ENCODE data around the gene COL9A2.
A peak's percentile ranks its signal among the peaks of the same experiment; 100 is the strongest.

The COL9A2 gene

DNA sequence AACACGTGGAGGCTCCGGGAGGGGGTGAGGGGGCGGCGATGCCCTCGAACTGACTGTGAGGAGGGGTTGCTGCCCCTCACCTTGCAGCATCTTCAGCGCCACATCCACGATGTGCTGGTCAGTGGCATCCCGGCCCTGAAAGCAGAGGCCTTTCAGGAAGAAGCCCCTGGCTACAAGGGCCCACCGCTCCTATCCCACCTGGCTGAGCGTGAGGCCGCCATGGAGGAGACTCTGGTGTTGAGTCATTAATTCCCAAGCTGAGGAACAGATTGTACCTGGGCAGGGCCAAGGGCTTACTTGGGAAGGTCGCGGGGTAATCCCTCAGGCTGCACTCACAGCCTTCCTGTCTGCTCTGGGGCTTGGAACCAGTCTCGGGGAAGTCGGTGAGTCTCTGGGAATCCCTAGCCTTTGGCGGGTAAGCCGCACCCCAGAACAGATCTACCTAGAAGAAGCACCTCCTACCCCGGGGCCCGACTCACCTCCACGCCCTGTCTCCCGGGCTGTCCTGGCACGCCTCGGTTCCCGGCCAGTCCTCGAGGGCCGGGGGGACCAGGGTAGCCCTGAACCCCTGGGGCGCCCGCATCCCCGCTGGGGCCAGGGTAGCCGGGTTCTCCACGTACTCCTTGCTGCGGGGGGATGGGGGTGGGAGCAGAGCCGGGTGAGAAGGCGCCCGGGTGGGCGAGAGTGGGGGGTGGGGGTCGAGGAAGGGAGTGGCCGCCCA, 13.9 kb downstream of the COL9A2 start:
- DNase-seq (ENCODE audit: low spot score) = no peak

DNA sequence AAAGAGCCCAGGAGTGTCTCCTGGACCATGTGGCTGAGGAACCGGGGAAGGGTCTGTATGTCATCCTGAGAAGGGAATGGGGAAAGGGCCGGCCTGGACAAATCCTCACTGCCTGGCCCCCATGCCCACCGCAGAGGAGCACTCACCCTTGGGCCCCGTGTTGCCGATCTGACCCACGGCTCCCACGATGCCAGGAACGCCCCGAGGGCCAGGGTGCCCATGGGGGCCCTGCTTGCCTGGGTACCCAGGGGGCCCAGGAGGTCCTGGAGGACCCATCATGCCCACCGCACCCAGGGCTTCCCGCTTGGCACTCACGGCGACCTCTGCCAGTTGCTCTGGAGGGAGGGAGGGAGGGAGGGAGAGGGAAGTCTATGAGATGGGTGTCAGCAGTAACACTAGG, 14.6 kb downstream of the COL9A2 start:
- DNase-seq (ENCODE audit: low spot score) = no peak

- no peak for DNase-seq (ENCODE audit: low spot score)
Measured at GRCh38 chr1:40301541-40302299, 15.4 kb downstream of the COL9A2 start.

DNA sequence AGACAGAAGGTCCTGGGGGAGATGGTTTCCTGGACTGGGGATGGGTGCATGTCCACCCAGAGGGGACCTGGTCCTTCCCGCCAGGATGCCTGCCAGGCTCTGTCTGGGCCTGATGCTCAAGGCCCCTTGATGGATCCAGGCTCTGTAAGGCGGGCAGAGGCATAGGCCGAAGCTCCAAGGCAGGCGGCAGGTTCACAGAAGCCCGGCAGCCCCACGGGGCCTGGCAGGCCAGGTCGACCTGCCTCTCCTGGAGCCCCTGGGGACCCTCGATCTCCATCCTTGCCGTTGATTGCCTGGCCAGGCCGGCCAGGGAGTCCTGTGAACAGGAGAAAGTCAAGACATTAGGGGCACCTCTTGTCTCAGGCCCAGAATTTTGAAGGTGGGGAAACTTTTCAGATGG, 16.0 kb downstream of the COL9A2 start:
- no peak for DNase-seq (ENCODE audit: low spot score)

DNA sequence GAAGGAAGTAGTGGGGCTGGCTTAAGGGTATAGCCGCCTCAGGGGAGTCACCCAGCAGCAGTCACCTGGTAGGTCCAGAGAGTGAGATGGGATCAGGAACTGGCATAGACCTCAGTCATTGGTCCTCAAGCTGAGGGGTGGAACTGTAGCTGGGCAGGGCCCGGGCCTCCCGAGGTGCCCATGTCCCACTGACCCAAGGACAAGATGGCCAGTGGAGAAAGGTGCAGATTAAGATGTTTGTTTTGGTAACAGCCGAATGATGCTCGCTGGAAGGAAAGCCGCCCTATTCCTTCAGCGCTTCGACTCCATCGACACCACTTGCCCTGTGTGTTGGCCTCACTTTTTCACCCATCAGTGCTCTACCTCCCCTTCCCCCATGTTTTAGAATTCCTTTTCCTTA, 16.4 kb downstream of the COL9A2 start:
- DNase-seq (ENCODE audit: low spot score) = no peak

DNA sequence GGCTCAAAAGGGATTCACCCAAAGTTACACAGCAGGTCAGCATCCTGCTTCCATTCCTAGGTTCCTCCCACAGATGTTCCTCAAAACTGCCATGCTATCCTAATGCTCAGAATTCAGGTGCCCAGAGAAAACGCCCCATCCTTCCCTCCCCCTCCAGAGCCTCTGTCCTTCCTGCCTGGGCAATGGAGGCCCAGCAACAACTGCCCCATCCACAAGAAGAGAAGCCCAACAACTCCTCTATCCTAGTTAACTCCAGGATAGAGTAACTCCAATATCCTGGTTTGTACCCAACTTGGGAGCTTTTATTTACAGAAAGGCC, 16.9 kb downstream of the COL9A2 start:
- DNase-seq (ENCODE audit: low spot score) = no peak

DNA sequence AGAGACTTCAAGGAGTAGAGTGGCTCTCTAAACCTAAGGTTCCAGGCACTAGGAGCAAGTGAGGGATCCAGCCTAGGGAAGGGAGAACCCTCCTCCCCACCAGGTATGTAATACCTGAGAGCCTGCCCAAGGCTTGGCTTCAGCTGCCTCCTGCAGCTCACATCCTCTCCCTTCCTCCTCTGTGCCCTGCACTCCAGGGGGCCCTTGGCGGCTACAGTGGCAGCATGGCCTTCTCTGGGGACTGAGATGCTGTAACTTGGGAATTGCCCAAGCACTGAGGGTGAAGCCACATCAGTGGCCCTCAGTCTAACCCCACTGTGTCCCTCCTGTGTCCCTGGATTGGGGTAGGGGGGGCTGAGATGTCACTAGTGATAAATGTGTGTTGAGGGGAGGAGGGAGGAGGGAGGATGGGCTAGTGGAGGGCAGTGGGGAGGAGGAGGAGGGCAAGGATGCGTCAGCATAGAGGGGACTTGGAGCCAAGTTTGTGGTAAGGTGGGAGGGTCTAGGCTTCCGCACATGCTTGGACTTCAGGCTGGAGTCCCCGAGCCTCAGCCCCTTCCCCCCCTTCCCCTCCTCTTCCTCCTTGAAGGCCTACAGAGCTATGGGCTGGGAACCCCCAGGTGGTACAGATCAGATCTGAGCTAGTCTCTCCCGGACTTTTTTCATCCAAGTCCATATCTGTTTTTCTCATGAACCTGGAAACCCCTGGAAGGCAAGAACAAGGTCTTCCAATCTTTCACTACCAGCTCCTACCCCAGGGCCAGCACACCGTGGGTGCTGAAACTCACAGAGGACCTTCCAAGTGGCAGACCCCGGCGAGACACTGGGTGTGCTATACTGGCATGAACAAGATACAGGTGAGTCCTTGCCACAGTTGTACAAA, 17.5 kb downstream of the COL9A2 start:
- DNase-seq (ENCODE audit: low spot score) = no peak

GRCh38 chr1:40291293-40291692, 25.8 kb downstream of the COL9A2 start:
- no peak for DNase-seq (ENCODE audit: low spot score)

GRCh38 chr1:40281853-40282252, 35.2 kb downstream of the COL9A2 start:
- DNase-seq (ENCODE audit: low spot score) = no peak

DNA sequence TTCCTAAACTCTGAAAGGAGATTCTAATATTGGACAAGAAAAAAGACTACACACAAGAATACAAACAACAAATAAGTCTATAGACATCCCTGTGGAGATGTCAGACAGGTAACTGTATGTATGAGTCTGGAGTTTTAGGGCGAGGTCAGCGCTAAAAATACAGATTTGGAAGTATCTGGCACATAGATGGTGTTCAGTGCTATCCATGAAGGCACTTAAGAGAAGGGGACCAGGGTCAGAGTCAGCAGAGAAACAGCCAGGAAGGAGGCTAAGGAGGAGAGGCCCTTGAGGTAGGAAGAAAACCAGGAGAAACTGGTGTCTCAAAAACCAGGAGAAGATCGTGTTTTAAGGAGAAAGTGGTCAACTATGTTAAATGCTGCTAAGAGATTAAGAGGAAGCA, 41.0 kb downstream of the COL9A2 start:
- no peak for DNase-seq (ENCODE audit: low spot score)

- no peak for DNase-seq (ENCODE audit: low spot score)
Measured at GRCh38 chr1:40274331-40274730, 42.8 kb downstream of the COL9A2 start.

DNA sequence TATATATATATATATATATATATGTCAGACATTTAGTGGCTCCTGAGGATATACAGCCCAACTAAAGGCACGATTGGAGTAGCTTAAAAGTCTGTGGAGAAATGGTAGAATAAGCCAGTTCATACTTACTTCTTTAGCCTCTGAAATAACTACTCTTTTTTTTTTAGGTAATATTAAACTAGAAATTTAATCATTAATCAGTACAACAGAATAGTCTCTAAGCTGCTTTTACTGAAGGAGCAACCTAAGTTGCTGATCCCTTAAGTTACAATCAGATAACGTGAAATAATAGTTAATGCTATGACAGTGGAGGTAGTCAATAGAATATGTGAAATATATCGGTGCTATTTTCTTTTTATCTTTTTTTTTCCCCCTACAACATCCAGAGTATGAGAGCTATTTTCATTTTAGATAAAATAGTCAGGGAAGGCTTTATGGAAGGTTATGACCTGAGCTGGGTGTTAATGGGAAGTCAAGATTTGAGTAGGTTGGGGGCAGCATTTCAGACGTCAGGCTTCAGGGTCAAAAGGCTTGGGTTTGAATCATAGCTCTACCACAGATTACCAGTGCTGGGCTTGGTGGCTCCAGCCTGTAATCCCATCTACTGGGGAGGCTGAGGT, 43.4 kb downstream of the COL9A2 start:
- DNase-seq (ENCODE audit: low spot score) = no peak

GRCh38 chr1:40272653-40273213, 44.4 kb downstream of the COL9A2 start:
- DNase-seq (ENCODE audit: low spot score) = no peak

GRCh38 chr1:40270152-40270834, 46.8 kb downstream of the COL9A2 start:
- DNase-seq (ENCODE audit: low spot score) = peak; percentile 21

- DNase-seq (ENCODE audit: low spot score) = no peak
Measured at GRCh38 chr1:40268211-40268610, 48.9 kb downstream of the COL9A2 start.

DNA sequence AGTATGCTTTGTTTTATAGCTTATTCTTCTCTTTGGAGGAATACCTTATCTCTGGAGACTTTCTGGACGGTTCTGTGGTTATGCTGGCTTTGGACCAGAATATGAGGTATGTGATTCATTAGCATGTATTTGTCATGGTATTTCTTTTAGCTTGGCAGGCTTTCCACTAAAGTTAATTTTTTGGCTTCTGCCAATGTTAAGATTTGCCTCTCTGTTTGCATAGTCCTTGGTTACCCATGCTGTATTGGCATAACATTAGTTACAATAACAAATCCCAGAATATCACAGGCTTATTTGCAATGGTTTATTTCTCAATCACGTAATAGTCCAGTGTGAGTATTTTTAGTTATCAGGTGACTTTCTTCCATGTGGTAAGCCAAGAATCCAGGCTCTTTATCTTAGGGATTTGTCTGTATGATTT, 49.3 kb downstream of the COL9A2 start:
- peak; percentile 74 for DNase-seq (ENCODE audit: low spot score)

- no peak for DNase-seq (ENCODE audit: low spot score)
Measured at GRCh38 chr1:40266786-40267535, 50.1 kb downstream of the COL9A2 start.

DNA sequence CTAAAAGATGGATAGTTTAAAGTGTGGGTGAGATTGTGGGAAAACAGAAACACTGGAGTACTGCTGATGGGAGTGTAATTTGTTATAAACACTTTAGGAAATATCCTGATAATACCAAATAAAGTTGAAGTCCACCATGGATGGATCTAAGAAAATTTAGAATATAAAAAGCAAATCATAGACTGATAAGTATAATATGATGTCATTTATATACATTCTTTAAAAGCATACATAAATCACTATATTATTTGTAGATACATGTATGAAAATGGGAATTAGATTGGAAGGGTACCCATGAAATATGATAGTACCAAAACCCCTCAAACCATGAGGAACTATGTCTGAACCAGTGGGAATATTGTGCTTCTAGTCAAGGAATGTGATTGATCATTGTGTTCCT, 51.2 kb downstream of the COL9A2 start:
- DNase-seq (ENCODE audit: low spot score) = no peak

- DNase-seq (ENCODE audit: low spot score) = no peak
Measured at GRCh38 chr1:40265298-40265697, 51.8 kb downstream of the COL9A2 start.

- no peak for DNase-seq (ENCODE audit: low spot score)
Measured at GRCh38 chr1:40264354-40264781, 52.7 kb downstream of the COL9A2 start.

DNA sequence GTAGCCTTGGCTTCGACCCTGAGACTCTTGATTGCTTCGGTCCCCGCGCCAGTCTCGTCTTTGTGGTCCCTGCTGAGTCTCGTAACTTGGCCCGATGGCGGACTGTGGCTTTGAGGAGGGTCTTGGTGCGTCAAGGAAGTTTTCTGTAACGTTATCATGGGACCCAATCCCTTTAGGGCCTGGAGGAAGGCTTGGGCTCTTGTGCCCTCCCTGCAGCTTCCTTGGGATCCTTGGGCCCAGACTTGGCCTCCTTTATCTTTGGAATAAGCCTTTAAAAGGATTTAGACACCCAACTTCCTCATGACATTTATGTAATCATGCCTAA, 58.7 kb downstream of the COL9A2 start:
- no peak for DNase-seq (ENCODE audit: low spot score)

Data from AG08395 (cell line).